ENCODE results near the gene USF2.

Gene USF2

GRCh38 chr19:35317464-35318043 is 48.8 kb downstream of the USF2 start:
- DNase-seq (ENCODE audit: low read depth in 2 of 2), result no peak

DNA sequence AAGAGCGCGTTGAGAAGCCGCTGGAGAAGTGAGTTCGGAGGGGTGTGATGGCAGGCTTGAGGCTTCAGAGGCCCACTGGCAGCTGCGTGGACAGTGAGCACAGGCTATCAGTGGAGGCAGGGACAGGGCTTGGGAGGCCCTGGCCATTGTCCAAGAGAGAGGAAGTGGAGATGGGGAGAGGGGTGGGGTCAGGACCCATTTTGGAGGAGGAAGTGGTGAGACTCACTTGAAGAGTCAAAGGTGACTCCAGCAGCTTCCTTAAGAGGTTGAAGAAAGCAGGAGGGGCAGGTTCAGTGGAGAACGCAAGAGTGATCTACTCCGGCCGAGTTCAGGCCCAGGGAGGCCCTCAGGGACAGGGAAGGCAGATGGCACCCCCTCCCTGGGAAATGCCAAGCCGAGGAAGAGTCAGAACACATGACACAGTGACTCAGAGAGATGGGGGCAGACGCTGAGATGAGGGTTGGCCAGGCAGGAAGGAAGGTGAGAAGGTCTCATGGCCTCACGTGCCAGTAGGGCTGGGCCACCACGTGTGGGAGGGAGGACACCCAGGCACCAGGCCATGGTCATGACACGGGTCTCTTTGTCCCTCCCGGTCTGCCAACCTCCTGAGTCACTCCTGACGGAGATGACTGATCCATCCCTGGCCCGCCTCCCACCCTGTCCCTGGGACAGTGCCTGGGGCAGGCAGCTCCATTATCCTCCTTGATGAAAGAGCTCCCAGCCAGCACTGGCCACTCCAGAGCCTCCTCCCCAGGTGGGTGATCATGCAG is 50.1 kb downstream of the USF2 start:
- DNase-seq (ENCODE audit: low read depth in 2 of 2), result no peak

GRCh38 chr19:35320065-35320713 is 51.4 kb downstream of the USF2 start:
- DNase-seq (ENCODE audit: low read depth in 2 of 2), result no peak

GRCh38 chr19:35321291-35321690 is 52.5 kb downstream of the USF2 start:
- DNase-seq (ENCODE audit: low read depth in 2 of 2), result no peak

GRCh38 chr19:35322014-35322413 is 53.3 kb downstream of the USF2 start:
- DNase-seq (ENCODE audit: low read depth in 2 of 2), result no peak

GRCh38 chr19:35327642-35328041 is 58.9 kb downstream of the USF2 start:
- no peak for DNase-seq (ENCODE audit: low read depth in 2 of 2)

DNA sequence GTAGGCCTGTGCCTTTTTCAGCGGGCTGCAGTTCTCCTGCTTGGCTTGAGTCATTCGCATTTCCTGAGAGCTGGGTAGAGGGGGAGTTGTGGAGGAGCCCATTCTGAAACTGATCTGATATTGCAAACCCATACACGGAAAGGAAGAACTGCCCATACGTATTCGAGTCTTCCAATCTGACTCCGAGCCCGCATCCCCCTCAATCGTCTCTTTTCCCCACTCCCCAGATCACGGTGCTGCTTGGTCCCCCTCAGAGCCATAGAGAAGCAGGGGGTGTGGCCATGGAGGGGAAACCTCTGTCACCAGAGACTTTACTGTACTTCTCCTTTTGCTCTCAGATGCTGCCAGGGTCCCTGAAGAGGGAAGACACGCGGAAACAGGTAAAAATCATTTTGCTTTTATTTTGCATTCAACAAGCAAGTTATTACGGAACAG is 60.1 kb downstream of the USF2 start, which contains the start of gene CD22:
TSS of gene CD22 (plus strand) at position 337 of the 435 bp plus-strand sequence. CDS start 2,854 bp downstream, outside the sequence.
- no peak for DNase-seq (ENCODE audit: low read depth in 2 of 2)

DNA sequence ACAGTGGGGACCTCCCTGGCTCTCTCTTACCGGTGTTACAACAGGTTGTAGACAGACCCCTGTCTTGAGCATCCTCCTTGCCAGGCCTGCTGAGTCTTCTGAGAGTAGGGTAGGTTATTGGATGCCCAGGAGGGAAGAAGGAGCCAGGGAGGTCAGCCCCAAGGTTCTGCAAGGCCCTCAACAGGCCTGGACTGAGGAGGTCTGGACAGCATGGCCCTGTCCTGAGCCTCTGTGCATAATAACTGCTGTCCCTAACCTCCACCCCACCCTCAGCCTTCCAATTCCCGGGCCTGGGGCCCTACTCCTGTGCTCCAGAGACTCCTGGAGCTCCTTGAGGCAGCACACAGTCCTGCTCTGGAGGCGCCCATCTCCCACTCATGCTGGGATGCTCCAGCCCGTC is 60.6 kb downstream of the USF2 start:
- DNase-seq (ENCODE audit: low read depth in 2 of 2), result no peak
